H1 (cell line): ENCODE measurements around the gene ASB7.

Experiments used
- ATF3 ChIP-seq: IDR thresholded peaks from 2 replicates; pipeline ENCODE4 v1.6.1; 2011; ENCODE audit warnings: low read depth, mild to moderate bottlenecking, low read length; ENCODE audit not compliant: insufficient read depth
- CTCF ChIP-seq, 3 experiments: IDR thresholded peaks; 1 replicate in 2 of 3; 2 replicates in 1 of 3; pipeline versions ENCODE4 v1.5.1 to v1.6.1; 2011; ENCODE audit warnings: low read length in 3 of 3, mild to moderate bottlenecking in 3 of 3, inconsistent platforms in 2 of 3, low read depth in 1 of 3, moderate library complexity in 1 of 3; ENCODE audit not compliant: insufficient read depth in 1 of 3; ENCODE audit errors: control extremely low read depth in 1 of 3
- JUN ChIP-seq: IDR thresholded peaks from 2 replicates; pipeline ENCODE4 v1.6.1; 2011; ENCODE audit warnings: low read depth, mild to moderate bottlenecking, improper control_type of control experiment, low read length
- POLR2AphosphoS5 ChIP-seq: IDR thresholded peaks from 2 replicates; pipeline ENCODE4 v1.6.1; 2011; ENCODE audit warnings: low read depth, low read length
- RAD21 ChIP-seq, 2 experiments: IDR thresholded peaks in 1 of 2; conservative IDR thresholded peaks in 1 of 2; 2 replicates each; pipeline ENCODE4 v1.6.1; 2011; ENCODE audit warnings: low read depth in 2 of 2, low read length in 2 of 2, improper control_type of control experiment in 1 of 2, inconsistent platforms in 1 of 2, mild to moderate bottlenecking in 1 of 2, moderate library complexity in 1 of 2
- RFX5 ChIP-seq: IDR thresholded peaks from 2 replicates; pipeline ENCODE4 v1.6.1; 2011; ENCODE audit warnings: low read depth, low read length, improper control_type of control experiment, borderline replicate concordance

GRCh38 chr15:100560323-100560722 is 42.1 kb upstream of the ASB7 start:
- no peak for TF ChIP-seq CTCF (IDR thresholded peaks at IDR 0.05; ENCODE audit: control extremely low read depth in 1 of 3, insufficient read depth in 1 of 3, low read depth in 1 of 3, low read length in 3 of 3)
- TF ChIP-seq JUN = no peak
- TF ChIP-seq ATF3 = no peak
- TF ChIP-seq RAD21 (IDR thresholded peaks at IDR 0.05 in 1 of 2, conservative IDR thresholded peaks at IDR 0.05 in 1 of 2; ENCODE audit: low read depth in 2 of 2, low read length in 2 of 2) = no peak
- no peak for TF ChIP-seq RFX5
- TF ChIP-seq POLR2AphosphoS5 = no peak
